HG02571 (cell line): ENCODE results near the gene IQCH.

ENCODE experiments used
- ATAC-seq: cut with Tn5 transposase; IDR thresholded peaks from one replicate; pipeline ENCODE4 v1.9.1; 2021; ENCODE audit warnings: mild to moderate bottlenecking, moderate library complexity; ENCODE audit not compliant: unreplicated experiment

Gene IQCH

DNA sequence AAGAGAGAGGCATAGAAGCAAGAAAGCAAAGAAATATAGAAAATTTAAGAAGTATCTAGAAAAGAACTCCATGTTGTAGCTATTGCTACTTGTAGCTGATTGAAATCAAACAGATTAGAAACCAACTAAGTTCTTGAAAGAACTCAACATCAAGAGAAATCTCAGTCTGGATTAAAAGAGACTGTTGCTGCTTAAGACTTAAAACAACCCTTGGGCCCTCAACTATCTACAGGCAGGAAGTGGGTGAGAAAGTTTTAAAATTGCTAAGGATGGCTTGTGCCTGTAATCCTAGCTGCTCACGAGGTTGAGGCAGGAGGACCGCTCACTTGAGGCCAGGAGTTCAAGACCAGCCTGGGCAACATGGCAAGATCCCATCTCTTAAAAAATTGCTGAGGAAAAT lies 227.1 kb downstream of the IQCH start:
- no peak for ATAC-seq

DNA sequence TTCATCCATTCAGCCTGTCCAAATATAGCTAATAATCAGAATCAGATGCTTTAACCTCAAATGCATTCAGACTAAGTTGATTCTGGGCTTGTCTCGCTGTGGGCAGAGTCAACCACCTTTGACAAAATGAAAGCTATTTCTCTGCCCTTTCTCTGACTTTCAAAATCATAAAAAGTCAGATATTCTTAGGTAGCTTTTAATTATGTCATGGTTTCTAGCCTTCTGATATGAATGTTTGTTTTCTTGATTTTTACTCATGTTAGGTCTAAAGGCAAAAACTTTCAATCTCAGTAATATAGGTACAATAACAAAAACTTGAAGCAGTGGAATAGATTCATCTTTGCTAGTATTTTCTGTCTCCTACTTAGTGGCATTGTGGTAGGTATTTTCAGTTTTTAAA lies 241.0 kb downstream of the IQCH start:
- ATAC-seq = no peak

DNA sequence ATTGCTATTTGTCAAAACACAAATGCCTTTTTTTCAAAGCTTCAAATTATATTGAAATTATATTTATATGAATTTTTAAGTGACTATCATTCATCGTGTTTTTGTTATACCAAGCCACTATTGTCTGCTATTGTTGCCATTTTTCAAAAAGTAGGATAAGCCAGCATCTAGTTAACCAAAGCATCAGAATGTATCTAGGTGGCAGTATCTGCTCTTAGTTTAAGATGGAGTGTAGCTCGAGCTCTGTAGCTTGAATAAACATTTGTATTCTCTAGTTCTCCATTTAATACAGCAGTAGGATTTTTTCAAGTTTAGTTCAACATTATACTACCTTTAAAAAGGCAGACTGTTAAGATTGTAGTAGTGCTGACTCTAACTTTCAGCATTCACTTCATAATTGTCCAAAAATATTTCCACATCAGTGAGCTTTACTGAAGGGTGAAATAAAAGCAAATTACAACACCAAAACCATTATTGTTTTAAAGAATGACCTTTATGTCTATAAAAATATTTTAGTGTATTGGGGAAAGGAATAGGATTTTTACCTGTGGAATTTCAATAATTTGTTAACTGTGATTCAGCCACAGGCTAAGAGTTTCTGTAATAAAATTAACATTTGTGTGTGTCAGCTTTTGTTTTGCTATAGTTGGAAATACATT lies 246.7 kb downstream of the IQCH start:
- ATAC-seq = no peak

DNA sequence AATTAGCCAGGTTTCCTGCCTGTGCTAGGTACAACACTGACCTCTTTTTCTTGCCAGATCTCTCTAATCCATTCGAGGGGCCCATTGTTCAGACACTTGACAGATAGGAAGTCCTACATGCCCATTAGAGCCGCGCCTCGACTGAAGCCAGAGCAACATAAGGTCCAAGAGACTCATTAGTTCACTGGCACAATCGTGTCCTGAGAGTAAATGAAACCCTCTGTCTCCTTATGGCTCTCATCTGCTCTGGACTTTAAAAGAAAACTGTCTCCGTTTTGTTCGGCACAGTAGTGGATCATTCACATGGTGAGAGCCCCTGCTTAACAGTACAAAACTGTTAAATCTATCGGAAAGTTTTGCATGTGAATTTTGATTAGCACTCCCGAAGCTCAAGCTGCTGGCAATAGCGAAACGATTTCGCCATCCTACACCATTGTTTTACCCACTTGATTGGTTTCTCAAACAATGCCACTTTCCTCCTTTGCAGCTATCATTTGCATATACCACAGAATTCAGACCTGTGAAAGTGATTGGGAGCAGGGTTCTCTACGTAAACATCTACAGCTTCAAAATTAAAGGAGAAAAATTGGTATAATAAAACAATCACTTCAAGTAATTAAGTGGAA lies 247.4 kb downstream of the IQCH start:
- no peak for ATAC-seq

DNA sequence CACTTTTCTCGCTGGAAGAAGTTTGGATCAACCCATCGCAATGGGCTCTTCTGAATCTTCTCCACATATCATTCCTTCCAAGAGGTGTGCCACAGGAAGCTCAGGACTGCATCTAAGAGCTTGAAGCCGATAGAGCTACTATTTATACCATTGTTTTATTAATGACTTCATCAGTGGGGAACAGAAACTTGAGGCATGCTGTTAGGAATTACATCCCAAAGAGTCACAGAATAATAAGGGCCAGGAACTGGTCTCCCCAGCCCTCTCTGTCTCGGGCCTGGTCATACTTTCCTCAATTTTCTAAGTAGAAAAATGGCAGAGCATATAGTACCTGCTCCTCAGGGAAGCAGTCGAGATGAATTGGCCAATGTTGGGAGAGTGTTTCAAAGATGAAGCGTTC lies 249.5 kb downstream of the IQCH start:
- no peak for ATAC-seq

DNA sequence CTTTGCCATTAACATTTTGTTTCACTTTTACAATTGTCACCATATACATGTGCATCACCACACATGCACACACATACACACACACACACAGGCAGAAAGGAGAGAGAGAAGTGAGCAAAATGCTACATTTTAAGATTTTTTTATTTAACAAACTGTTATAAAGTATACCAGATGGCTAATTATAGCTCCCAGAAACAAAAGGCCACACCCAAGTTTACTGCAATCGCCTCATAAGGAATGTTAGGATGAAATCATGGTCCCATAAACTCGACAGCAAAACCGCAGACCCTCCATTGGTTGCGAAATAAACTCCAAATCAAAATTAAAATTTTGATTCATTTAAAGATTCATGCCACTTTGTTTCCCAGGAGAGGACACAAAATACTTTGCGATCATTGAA lies 250.2 kb downstream of the IQCH start:
- ATAC-seq = no peak

DNA sequence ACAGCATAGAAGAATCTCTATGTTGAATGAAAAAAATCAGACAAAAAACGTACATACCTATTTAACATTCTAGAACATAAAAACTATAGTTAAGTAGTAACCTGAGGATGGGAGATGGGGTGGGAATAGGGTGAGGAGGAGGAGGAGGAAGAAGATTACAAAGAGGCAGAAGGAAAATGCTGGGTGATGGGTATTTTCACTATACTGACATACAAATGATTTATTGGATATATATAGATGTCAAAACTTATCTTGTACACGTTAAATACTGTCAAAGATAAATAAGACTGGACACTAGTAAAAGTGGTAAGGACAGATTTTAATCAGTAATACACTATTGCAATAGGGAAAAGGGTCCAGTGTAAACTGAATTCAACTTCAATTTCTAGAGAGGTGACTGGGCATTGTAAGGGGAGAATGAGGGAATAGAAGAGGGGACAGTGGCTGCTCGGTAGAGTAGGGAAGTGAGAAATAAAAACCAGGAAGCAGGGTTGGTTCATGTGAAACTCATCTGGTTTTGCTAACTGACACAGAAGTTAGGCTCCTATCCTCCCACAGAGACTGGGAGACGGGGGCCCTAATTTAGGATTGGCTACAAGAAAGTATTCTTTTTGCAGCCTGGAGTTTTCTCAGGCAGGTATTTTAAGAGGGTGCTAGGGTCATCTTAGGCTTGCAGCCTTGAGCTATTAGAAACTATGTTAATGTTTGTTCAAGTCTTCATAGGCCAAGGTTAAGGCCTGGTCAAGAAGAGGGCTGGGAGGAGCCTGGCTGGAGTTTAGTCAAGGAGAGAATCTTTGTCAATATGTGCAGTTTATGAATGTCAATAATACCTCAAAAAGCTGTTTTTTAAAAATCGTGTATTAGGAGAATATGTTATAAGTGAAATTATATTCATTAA lies 251.3 kb downstream of the IQCH start:
- no peak for ATAC-seq

DNA sequence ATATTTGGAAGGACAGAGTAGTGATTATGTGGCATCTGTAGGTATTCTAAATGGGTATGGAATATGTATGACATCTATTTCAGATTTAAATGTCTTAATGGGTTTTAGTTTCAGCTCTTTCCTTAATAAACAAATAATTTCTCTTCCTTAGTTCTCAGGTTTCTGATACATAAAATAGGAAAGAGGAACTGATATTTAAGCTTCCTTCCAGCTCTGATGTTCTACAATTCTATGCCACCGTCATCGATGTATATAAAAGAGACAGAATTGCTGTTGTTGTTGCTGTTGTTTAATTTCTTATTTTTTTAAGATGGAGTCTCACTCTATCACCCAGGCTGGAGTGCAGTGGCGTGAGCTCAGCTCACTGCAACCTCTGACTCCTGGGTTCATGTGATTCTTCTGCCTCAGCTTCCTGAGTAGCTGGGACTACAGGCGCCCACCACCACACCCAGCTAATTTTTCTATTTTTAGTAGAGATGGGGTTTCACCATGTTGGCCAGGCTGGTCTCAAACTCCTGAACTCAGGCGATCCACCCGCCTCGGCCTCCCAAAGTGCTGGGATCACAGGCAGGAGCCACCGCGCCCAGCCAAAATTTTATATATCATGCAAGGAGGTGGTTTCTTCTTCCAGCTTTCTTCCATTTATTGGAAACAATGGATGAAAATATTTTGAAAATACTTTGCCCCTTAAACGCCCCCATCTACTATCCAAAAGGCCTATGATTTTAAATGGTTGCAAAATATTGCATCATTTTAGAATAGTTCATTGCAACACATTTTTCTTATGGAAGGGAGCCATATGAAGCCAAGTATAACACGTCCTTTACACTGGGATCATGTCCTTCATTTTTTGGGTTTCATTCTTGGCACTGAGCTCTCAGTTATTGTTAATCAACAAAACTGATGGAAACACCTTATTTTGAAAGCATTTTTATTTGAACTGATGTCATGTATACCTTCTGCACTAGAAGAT lies 252.5 kb downstream of the IQCH start:
- no peak for ATAC-seq

DNA sequence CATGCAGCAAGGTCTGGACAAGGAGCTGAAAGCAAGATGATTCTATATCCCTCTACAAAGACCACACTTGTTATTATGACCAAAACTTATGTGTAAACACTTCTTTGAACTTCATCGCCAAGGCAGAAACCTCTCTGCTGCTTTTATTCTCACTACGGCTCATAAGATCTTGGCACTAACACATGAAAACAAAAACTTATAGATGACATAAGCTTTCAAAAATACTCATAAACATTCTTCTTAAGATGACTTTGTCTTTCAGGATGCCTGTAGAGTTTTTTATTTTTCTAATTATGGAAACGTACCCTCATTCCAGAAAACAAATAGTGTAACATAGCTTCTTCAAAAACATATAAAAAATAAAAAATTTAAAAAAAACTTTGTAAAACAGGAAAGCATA lies 253.8 kb downstream of the IQCH start:
- ATAC-seq = no peak

DNA sequence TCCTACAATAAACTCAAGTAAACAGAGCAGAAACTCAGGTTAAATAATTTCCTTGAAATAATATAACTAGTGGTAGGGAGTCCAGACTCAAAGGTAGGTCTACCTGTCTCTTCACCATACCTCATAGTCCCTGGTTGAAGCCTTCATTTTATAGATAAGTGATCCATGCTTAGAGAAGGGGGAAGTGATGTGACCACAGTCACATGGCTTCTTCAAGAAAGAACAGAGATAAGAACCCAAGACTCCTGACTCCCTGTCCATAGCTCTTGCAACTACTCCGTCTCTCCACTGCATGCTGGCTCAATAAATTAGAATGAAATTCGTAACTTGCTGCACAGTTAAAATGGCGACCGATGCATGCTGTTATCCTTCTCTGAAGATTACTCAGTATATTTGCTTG lies 255.3 kb downstream of the IQCH start:
- ATAC-seq = no peak

DNA sequence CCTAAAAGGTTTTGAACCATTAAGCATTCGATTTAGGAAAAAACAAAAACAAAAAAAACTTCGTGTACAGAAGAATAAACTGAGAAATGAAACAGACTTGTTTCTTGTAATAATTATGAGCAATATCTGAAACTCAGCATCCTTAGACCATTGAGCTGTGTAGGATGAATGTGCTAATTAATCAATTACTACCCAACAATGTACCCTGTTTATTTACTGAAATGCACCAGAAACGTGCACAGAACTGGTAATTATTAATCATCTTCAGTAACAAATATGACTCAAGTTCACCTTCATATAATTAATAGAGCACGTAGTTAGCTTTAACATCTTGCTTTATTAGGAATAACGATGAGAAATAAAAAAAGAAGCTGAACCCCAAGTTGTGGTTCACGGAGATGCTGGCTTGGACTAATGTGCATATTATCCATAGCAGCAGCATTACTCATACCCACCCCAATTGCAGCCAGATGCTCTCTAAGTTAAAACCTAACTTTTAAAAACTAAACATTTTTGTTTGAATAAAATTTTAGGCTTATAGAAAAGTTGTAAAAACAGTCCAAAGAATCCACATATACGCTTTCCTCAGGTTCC lies 256.1 kb downstream of the IQCH start:
- ATAC-seq = no peak

DNA sequence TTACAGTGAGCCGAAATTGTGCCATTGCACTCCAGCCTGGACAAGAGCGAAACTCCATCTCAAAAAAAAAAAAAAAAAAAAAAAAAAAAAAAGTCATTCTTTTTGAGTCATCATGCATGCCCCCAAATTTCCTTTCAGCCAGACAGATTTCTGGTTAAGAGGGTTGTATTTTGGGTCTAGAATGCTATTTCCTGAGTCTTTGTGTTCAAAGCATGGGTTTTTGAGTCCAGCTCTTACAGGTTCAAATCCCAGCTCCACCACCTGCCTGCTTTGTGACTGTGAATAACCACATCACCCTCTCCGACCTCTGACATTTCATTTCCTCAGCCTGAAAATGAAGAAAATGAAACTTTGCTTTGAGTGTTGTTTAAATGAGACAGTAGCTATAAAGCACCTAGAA lies 257.0 kb downstream of the IQCH start:
- ATAC-seq = no peak

DNA sequence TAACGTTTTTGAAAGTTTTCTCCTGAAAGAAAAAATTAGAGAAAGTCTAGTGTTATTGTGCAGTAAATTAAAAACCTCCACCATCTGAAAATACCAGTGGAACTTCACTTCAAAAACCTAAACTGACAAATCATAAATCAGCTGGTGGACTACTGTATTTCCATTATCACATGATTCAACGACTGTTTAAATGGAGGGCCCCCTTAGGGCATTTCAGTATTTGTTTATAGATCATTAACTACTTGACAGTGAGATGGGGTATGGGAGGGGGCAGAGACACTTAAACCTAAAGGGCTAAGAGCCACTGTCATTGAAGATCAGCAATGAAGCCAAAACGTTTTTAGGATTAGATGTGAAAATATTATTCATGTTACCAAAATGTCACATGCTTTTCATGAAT lies 257.6 kb downstream of the IQCH start:
- no peak for ATAC-seq

DNA sequence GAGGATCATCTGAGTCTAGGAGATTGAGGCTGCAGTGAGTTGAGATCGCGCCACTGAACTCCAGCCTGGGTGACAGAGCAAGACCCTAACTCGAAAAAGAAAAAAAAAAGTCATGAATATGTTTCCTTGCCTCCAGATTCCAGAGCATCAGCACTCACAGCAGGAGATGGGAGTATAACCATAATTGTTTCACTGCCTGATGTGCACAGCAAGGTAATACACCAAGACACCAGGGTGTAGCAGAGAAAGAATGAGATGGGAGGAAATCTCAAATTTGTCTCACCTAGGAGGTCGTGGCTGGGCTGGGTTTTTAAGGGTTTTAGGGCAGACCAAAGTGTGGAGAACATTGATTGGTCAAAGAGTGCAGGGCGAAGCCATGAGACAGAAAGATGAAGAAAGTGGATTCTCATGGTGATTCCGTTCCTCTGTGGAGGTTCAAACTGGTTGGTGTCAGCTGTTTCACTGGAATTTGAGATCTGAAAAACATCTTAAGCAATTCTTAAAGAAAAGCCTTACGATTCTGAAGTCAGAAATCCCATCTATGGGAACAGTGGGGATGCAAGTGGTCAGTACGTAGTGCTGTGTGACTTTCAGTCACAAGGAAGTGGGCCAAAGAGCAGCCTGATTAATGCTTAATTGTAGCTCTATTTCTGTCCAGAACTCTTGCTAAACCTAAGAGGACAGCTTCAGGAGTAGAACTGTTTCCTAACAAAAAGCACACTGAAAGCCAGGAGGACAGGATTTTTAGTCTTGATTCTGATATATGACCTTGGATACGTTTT lies 258.5 kb downstream of the IQCH start:
- no peak for ATAC-seq

DNA sequence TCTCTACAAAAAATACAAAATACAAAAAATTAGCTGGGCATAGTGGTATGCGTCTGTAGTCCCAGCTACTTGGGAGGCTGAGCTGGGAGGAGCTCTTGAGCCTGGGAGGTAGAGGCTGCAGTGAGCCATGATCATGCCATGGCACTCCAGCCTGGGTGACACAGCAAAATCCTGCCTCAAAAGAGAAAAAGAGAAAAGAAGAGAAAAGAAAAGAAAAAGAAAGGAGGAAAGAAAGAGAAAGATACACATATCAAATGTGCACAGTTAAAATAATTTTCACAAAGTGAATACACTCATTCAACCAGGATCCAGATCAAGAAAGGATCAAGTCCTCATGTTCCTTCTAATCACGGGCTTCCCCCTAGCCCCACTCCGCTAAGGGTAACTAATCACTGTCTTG lies 260.5 kb downstream of the IQCH start:
- ATAC-seq = no peak

DNA sequence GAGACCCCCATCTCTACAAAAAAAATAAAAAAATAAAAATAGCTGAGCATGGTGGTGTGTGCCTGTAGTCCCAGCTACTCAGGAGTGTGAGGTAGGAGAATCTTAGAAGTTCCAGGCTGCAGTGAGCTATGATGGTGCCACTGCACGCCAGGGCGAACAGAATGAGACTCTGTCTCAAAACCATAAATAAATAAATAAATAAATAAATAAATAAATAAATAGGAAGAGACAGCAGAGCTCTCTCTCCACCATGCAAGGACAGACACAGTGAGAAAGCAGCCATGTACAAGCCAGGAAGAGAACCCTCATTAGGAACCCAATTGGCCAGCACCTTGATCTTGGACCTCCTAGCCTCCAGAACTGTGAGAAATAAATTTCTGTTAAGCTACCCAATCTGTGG lies 261.0 kb downstream of the IQCH start:
- no peak for ATAC-seq

DNA sequence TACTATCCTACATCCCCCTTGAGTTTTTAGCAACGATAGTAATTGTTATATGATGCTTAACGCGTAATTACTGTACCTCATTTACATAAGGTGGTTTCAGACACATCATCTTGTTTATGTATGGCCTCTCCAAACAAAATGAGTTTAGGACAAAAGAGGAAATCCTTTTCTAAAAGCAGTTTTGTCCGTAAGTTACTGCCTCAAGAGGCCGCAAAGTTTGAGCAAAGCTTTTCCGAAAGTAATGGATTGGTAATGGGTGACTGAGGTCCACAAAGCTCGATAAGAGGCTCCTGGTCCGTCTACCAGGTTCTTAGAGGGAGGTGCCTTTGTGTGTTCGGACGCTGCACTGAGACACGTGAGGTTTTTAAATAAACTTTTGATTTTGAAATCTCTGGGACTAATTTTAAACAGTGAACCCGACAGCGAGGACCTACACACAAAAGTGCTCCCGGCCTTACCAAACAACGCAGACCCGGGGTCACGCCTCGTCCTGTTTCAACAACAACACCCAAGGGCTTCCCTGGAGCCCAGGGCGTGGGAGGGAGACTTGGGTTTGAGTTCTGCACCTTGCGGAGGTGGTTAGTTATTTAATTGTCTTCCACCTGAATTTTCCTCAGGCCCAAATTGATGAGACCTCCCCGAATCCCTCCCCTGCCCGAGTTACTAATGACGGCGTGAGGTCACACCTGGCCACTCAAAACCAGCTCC lies 265.9 kb downstream of the IQCH start:
- ATAC-seq = no peak

DNA sequence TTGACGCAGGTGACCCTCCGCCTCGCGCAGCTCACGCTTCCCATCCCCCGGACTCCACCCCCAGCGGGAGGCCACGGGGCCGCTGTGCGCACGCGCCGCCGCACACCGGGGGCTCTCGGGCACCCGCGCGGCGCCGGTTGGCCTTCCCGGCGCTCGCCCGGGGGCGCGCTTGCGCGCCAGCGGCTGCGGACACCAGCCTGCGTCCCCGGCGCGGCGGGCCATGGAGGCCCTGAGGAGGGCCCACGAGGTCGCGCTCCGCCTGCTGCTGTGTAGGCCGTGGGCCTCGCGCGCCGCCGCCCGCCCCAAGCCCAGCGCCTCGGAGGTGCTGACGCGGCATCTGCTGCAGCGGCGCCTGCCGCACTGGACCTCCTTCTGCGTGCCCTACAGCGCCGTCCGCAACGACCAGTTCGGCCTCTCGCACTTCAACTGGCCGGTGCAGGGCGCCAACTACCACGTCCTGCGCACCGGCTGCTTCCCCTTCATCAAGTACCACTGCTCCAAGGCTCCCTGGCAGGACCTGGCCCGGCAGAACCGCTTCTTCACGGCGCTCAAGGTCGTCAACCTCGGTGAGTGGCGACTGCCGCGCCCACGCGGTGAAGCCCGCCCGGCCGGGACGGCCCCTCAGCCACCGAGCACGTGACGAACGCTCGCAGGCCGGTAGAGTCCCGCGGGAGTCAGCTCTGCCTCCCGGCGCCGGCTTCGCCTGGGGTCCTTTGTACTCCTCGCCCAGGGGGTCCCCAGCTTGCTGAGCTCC lies 266.6 kb downstream of the IQCH start, which contains the start of gene C15orf61:
TSS of gene C15orf61 (plus strand) at position 103 of the 754 bp plus-strand sequence. CDS start at position 221, 118 bp downstream.
- ATAC-seq = peak; percentile 66
